ENCODE results near the gene OPCML.

- TF ChIP-seq EZH2 (IDR thresholded peaks at IDR 0.05; ENCODE audit: borderline replicate concordance, low read length) = no peak
- TF ChIP-seq, protein P1, sequence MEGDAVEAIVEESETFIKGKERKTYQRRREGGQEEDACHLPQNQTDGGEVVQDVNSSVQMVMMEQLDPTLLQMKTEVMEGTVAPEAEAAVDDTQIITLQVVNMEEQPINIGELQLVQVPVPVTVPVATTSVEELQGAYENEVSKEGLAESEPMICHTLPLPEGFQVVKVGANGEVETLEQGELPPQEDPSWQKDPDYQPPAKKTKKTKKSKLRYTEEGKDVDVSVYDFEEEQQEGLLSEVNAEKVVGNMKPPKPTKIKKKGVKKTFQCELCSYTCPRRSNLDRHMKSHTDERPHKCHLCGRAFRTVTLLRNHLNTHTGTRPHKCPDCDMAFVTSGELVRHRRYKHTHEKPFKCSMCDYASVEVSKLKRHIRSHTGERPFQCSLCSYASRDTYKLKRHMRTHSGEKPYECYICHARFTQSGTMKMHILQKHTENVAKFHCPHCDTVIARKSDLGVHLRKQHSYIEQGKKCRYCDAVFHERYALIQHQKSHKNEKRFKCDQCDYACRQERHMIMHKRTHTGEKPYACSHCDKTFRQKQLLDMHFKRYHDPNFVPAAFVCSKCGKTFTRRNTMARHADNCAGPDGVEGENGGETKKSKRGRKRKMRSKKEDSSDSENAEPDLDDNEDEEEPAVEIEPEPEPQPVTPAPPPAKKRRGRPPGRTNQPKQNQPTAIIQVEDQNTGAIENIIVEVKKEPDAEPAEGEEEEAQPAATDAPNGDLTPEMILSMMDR (conservative IDR thresholded peaks at IDR 0.05 in 1 of 2, IDR thresholded peaks at IDR 0.05 in 1 of 2; ENCODE audit: extremely low read depth in 1 of 2, insufficient read depth in 1 of 2, low read depth in 1 of 2, low read length in 2 of 2) = no peak
Observed at GRCh38 chr11:133354069-133354468, 178.2 kb downstream of the OPCML start.

All from mammary epithelial cell (primary cell).